Trophoblast cell (in vitro differentiated cells and primary cell): Measurements from ENCODE around the gene BDKRB1.

Experiments used
- DNase-seq, 2 donors: peaks; one replicate each; pipeline ENCODE4 v3.0.0-alpha.2; 2016
- H2AFZ ChIP-seq: 2 replicates; pipeline ENCODE4 v1.6.1; 2013; ENCODE audit warnings: low read length, moderate library complexity, mild to moderate bottlenecking; ENCODE audit not compliant: insufficient read depth, poor library complexity
- H2AK5ac ChIP-seq: 2 replicates; pipeline ENCODE4 v1.6.1; 2013; ENCODE audit warnings: mild to moderate bottlenecking, low read length
- H2BK120ac ChIP-seq: 2 replicates; pipeline ENCODE4 v1.6.1; 2013; ENCODE audit warnings: low read length, mild to moderate bottlenecking, moderate library complexity; ENCODE audit not compliant: insufficient read depth, poor library complexity
- H2BK12ac ChIP-seq: 2 replicates; pipeline ENCODE4 v1.6.1; 2013; ENCODE audit warnings: mild to moderate bottlenecking, low read length, moderate library complexity
- H2BK5ac ChIP-seq: 2 replicates; pipeline ENCODE4 v1.6.1; 2013; ENCODE audit warnings: low read length, low read depth, moderate library complexity, mild to moderate bottlenecking; ENCODE audit not compliant: poor library complexity
- H3K14ac ChIP-seq: 2 replicates; pipeline ENCODE4 v1.6.1; 2013; ENCODE audit warnings: mild to moderate bottlenecking, low read length
- H3K18ac ChIP-seq: 2 replicates; pipeline ENCODE4 v1.6.1; 2013; ENCODE audit warnings: mild to moderate bottlenecking, low read length
- H3K23ac ChIP-seq: 2 replicates; pipeline ENCODE4 v1.6.1; 2013; ENCODE audit warnings: low read length
- H3K27ac ChIP-seq: 2 replicates; pipeline ENCODE4 v1.5.1; 2013; ENCODE audit warnings: low read depth, mild to moderate bottlenecking, inconsistent platforms, low read length, moderate library complexity
- H3K27me3 ChIP-seq: 2 replicates; pipeline ENCODE4 v1.6.1; 2013; ENCODE audit warnings: inconsistent platforms, mild to moderate bottlenecking, low read length, moderate library complexity; ENCODE audit not compliant: insufficient read depth
- H3K36me3 ChIP-seq, 2 experiments: 1 replicate in 1 of 2; 2 replicates in 1 of 2; pipeline ENCODE4 v1.6.1; 2013; ENCODE audit warnings: low read length in 2 of 2, mild to moderate bottlenecking in 2 of 2, moderate library complexity in 1 of 2; ENCODE audit not compliant: insufficient read depth in 2 of 2, control insufficient read depth in 1 of 2
- H3K4ac ChIP-seq: 2 replicates; pipeline ENCODE4 v1.6.1; 2013; ENCODE audit warnings: low read depth, mild to moderate bottlenecking, low read length, moderate library complexity
- H3K4me1 ChIP-seq, 2 experiments: 1 replicate in 1 of 2; 2 replicates in 1 of 2; pipeline ENCODE4 v1.6.1; 2013; ENCODE audit warnings: low read length in 2 of 2, mild to moderate bottlenecking in 2 of 2, moderate library complexity in 1 of 2; ENCODE audit not compliant: insufficient read depth in 2 of 2, control insufficient read depth in 1 of 2
- H3K4me2 ChIP-seq: 2 replicates; pipeline ENCODE4 v1.6.1; 2013; ENCODE audit warnings: inconsistent platforms, mild to moderate bottlenecking, low read length, moderate library complexity
- H3K4me3 ChIP-seq: 2 replicates; pipeline ENCODE4 v1.5.1; 2013; ENCODE audit warnings: mild to moderate bottlenecking, low read depth, low read length, inconsistent platforms
- H3K79me1 ChIP-seq: one replicate; pipeline ENCODE4 v1.6.1; 2013; ENCODE audit warnings: low read length
- H3K79me2 ChIP-seq: 2 replicates; pipeline ENCODE4 v1.6.1; 2013; ENCODE audit warnings: low read length, mild to moderate bottlenecking; ENCODE audit not compliant: control insufficient read depth, insufficient read depth, poor library complexity
- H3K9ac ChIP-seq: 2 replicates; pipeline ENCODE4 v1.6.1; 2013; ENCODE audit warnings: mild to moderate bottlenecking, low read length
- H3K9me3 ChIP-seq: 2 replicates; pipeline ENCODE4 v1.6.1; 2013; ENCODE audit warnings: low read depth, mild to moderate bottlenecking, control low read depth, inconsistent platforms, low read length; ENCODE audit not compliant: insufficient read depth
- H4K12ac ChIP-seq: 2 replicates; pipeline ENCODE4 v1.6.1; 2013; ENCODE audit warnings: low read depth, mild to moderate bottlenecking, low read length, moderate library complexity
- H4K8ac ChIP-seq: 2 replicates; pipeline ENCODE4 v1.6.1; 2013; ENCODE audit warnings: low read depth, mild to moderate bottlenecking, low read length, moderate library complexity
- H4K91ac ChIP-seq: one replicate; pipeline ENCODE4 v1.6.1; 2013; ENCODE audit warnings: low read depth, mild to moderate bottlenecking, low read length, moderate library complexity
- WGBS: extraction: QIAGEN DNeasy Blood & Tissue Kit; methylation state at CpG from one replicate; pipeline ENCODE4 v1.1.7; 2013; ENCODE audit warnings: missing lambda C conversion rate; ENCODE audit not compliant: insufficient read length, insufficient coverage; ENCODE audit errors: extremely low coverage; 5-methylcytosine and 5-hydroxymethylcytosine counted together

BDKRB1 gene

GRCh38 chr14:96212140-96212539 lies 43.9 kb upstream of the BDKRB1 start:
- no peak overlapping the region for H3K4me2 ChIP-seq
- no peak overlapping the region for H4K8ac ChIP-seq
- no peak overlapping the region for H2BK5ac ChIP-seq
- H3K27ac ChIP-seq: no peak overlapping the region
- H4K91ac ChIP-seq: no peak overlapping the region
- no peak for DNase-seq
- no peak overlapping the region for H2BK12ac ChIP-seq
- H3K9me3 ChIP-seq: peaks cover 6% of the 10 kb centered on the region
- peaks cover 21 to 27% of the 10 kb centered on the region in 2 experiments for H3K36me3 ChIP-seq
- no peak overlapping the region for H2BK120ac ChIP-seq
- H2AK5ac ChIP-seq: no peak overlapping the region
- peaks cover 21% of the 10 kb centered on the region for H3K79me1 ChIP-seq
- no peaks in the 10 kb centered on the region for H3K79me2 ChIP-seq
- no peaks in the 10 kb centered on the region for H3K27me3 ChIP-seq
- H4K12ac ChIP-seq: no peak overlapping the region
- no peak overlapping the region for H3K4ac ChIP-seq
- H3K4me3 ChIP-seq: no peak overlapping the region
- H3K23ac ChIP-seq: no peak overlapping the region
- no peak overlapping the region for H3K18ac ChIP-seq
- no peak overlapping the region for H2AFZ ChIP-seq
- no peak overlapping the region for H3K9ac ChIP-seq
- H3K14ac ChIP-seq: no peak overlapping the region
- H3K4me1 ChIP-seq: peaks cover 14 to 26% of the 10 kb centered on the region in 2 experiments

- Histone ChIP-seq H2AK5ac (no peak overlapping the region), H4K91ac (peak overlapping the region; percentile 29), H3K27ac (no peak overlapping the region), H3K36me3 (peaks cover 22 to 24% of the 10 kb centered on the region in 2 experiments), H2AFZ (no peak overlapping the region), H3K79me2 (peaks cover under 1% of the 10 kb centered on the region), H3K4me3 (no peak overlapping the region), H2BK12ac (peak overlapping the region; percentile 2), H3K4me1 (peaks cover 14 to 22% of the 10 kb centered on the region in 2 experiments), H3K9ac (no peak overlapping the region), H3K23ac (no peak overlapping the region), H2BK5ac (no peak overlapping the region), H3K4ac (no peak overlapping the region), H3K27me3 (no peaks in the 10 kb centered on the region), H3K9me3 (peaks cover 6% of the 10 kb centered on the region), H3K4me2 (no peak overlapping the region), H3K14ac (no peak overlapping the region), H4K12ac (no peak overlapping the region), H3K18ac (no peak overlapping the region), H4K8ac (no peak overlapping the region), H3K79me1 (peaks cover 21% of the 10 kb centered on the region), H2BK120ac (no peak overlapping the region)
- no CpG with 5 or more reads among the region's 4 CpGs for WGBS
- no peak for DNase-seq
Measured at GRCh38 chr14:96212896-96213295, 43.1 kb upstream of the BDKRB1 start.

- Histone ChIP-seq H3K18ac (peak overlapping the region; percentile 56), H2BK12ac (peak overlapping the region; percentile 24)
- no CpG with 5 or more reads among the region's 10 CpGs for WGBS
Measured at GRCh38 chr14:96213871-96214465, 42.0 kb upstream of the BDKRB1 start.

GRCh38 chr14:96214793-96215192 lies 41.2 kb upstream of the BDKRB1 start:
- Histone ChIP-seq H3K4me3 (no peak overlapping the region), H2BK12ac (peak overlapping the region; percentile 24), H2BK120ac (peak overlapping the region; percentile 65), H2BK5ac (peak overlapping the region; percentile 35), H3K79me1 (peaks cover 21% of the 10 kb centered on the region), H3K18ac (no peak overlapping the region), H4K8ac (no peak overlapping the region), H3K4me1 (peaks cover 14 to 18% of the 10 kb centered on the region in 2 experiments), H3K4ac (no peak overlapping the region), H3K9me3 (peaks cover 4% of the 10 kb centered on the region), H4K91ac (peak overlapping the region; percentile 56), H3K23ac (no peak overlapping the region), H3K4me2 (no peak overlapping the region), H4K12ac (no peak overlapping the region), H2AFZ (no peak overlapping the region), H3K14ac (no peak overlapping the region), H3K27ac (peak overlapping the region; percentile 16), H3K27me3 (no peaks in the 10 kb centered on the region), H3K9ac (no peak overlapping the region), H2AK5ac (no peak overlapping the region), H3K79me2 (peaks cover 1% of the 10 kb centered on the region), H3K36me3 (peaks cover 18 to 21% of the 10 kb centered on the region in 2 experiments)
- no CpG with 5 or more reads among the region's 4 CpGs for WGBS
- DNase-seq: no peak

More at GRCh38 chr14:96213871-96214465, 42.0 kb upstream of the BDKRB1 start:
- Histone ChIP-seq H4K91ac (peak overlapping the region; percentile 56), H3K4me1 (peaks cover 14 to 18% of the 10 kb centered on the region in 2 experiments), H3K9me3 (peaks cover 4% of the 10 kb centered on the region), H2BK5ac (peak overlapping the region; percentile 35), H2BK120ac (peak overlapping the region; percentile 65), H3K4ac (peak overlapping the region; percentile 54), H3K27ac (peak overlapping the region; percentile 16), H2AK5ac (peak overlapping the region; percentile 38), H3K9ac (no peak overlapping the region), H3K79me2 (peaks cover 1% of the 10 kb centered on the region), H3K36me3 (peaks cover 18 to 21% of the 10 kb centered on the region in 2 experiments), H3K23ac (no peak overlapping the region), H3K27me3 (no peaks in the 10 kb centered on the region), H4K8ac (peak overlapping the region; percentile 11), H3K4me2 (no peak overlapping the region), H3K4me3 (no peak overlapping the region), H3K14ac (peak overlapping the region; percentile 52), H2AFZ (no peak overlapping the region), H4K12ac (no peak overlapping the region), H3K79me1 (peaks cover 21% of the 10 kb centered on the region)
- DNase-seq: no peak
